Activated naive CD4-positive, alpha-beta T cell treated with anti-CD3 and anti-CD28 coated beads for 36 hours (primary cell): ENCODE data around the gene MANF. TPM values are rescaled to one million over a fixed set of nuclear protein-coding genes. Genes with fewer than 3 reads are reported as not detected.
"Not testable (repeated sequence)": the region's sequence is repeated elsewhere in the genome, so short reads cannot be mapped to it uniquely, and the experiment has no call there.

Experiments
- CTCF ChIA-PET: fragments of 350-600 bp; sonication (Branson Sonifier 250); formaldehyde crosslinking; loops from one replicate; lab custom pipeline; 2021; ENCODE audit warnings: antibody characterized with exemption; lab: Charles Lee
- DNase-seq: peaks from one replicate; pipeline ENCODE4 v3.0.0-alpha.2; 2020
- H3K27ac Mint-ChIP-seq: one replicate; pipeline ENCODE4 v1.8.0; 2021; ENCODE audit warnings: mild to moderate bottlenecking, mixed read lengths
- H3K27me3 Mint-ChIP-seq: one replicate; pipeline ENCODE4 v1.8.0; 2021; ENCODE audit warnings: low read depth, mixed read lengths
- H3K36me3 Mint-ChIP-seq: one replicate; pipeline ENCODE4 v1.8.0; 2021; ENCODE audit warnings: low read depth, mixed read lengths
- H3K4me1 Mint-ChIP-seq: one replicate; pipeline ENCODE4 v1.8.0; 2021; ENCODE audit warnings: low read depth, mixed read lengths
- H3K4me3 Mint-ChIP-seq: one replicate; pipeline ENCODE4 v1.8.0; 2021; ENCODE audit warnings: mild to moderate bottlenecking, moderate library complexity, mixed read lengths
- H3K9me3 Mint-ChIP-seq: one replicate; pipeline ENCODE4 v1.8.0; 2021; ENCODE audit warnings: mixed read lengths
- intact Hi-C: fragments of 100-400 bp; cut with micrococcal nuclease; formaldehyde crosslinking; loops from one replicate; pipeline ENCODE4 v1.15.1; 2023
- total RNA-seq, 2 experiments: library from RNA; stranded (reverse); gene quantifications; one replicate each; pipeline ENCODE4 v1.2.3, GENCODE V29; 2021

Gene MANF
- total RNA-seq, 2 experiments from 2014 or later, result 91.7 to 108 TPM

DNA sequence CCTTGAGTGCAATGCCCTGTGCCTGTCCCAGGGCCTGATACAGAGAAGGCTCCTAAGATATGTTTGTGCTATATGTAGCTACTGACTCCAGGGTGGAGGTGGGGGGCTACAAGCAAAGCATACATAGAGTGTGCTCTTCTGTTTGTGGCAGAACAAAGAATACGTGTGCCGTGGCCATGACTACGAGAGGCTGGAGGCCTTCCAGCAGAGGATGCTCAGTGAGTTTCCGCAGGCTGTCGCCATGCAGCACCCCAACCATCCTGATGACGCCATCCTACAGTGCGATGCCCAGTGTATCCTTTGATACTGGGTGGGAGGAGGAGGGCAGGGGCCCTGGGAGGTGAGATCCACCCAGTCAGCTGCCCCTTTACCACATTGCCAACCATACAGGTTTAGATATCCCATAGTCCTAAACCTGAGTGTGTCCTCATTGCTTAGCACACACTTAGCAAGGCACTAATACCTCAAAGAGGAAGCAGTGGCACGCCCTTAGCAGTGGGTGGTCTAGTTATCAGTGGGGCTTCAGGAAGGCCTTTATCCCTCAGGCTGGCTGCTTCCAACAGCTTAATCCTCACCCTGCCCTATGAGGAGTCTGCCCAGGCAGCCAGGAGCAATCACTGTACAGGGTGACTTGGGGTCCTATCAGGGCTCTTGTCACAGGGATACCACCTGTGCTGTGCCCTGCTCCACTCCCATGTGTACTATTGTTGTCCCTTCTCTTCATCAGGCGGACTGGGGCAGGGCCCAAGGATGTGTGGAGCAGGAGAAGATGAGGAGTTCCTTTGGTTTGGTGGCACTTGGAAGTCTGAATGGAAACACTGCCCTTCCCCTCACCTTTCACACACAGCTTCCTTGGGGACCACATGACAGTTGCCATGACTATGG, 30.1 kb upstream of the MANF start:
- CTCF ChIA-PET, result interaction anchor here (0.9 kb wide), 1 partner anchor 385 kb away, joined by 5 read pairs; no protein-coding TSS in a partner anchor
- intact Hi-C loops, result no loop called here
- no peaks in the 10 kb centered on the region for H3K27me3 Mint-ChIP-seq
- H3K4me1 Mint-ChIP-seq, result no peaks in the 10 kb centered on the region
- no peaks in the 10 kb centered on the region for H3K36me3 Mint-ChIP-seq
- no peak for DNase-seq
- H3K27ac Mint-ChIP-seq, result no peak overlapping the region
- H3K9me3 Mint-ChIP-seq, result no peaks in the 10 kb centered on the region
- no peak overlapping the region for H3K4me3 Mint-ChIP-seq

- no peak for DNase-seq
- Mint-ChIP-seq H3K27ac (no peak overlapping the region), H3K27me3 (no peaks in the 10 kb centered on the region), H3K4me1 (no peaks in the 10 kb centered on the region), H3K36me3 (no peaks in the 10 kb centered on the region), H3K9me3 (no peaks in the 10 kb centered on the region), H3K4me3 (no peak overlapping the region)
- CTCF ChIA-PET, result interaction anchor here (0.9 to 1.8 kb wide), 2 partner anchors 13 to 386 kb away, joined by 4 to 5 read pairs; no protein-coding TSS in a partner anchor
- intact Hi-C loops, result no loop called here
Measured at GRCh38 chr3:51355891-51356578, 29.1 kb upstream of the MANF start.

DNA sequence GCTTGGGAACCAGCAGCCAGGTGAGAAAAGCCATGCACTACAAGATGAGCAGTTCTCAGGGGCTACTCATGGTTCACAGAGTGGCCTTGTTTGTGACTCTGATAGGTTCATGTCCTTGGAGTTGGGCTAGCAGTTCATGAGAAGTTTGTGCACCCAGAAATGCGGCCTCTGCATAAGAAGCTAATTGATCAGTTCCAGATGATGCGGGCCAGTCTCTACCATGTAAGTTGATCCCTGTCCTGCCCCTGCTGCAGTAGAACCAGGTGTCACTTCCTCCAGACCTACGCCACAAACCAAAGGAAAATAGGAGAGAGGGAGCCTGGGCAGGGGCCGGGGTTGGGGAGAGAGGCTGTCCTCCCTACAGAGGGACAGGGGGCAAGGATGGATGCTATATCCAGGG, 27.2 kb upstream of the MANF start:
- no peaks in the 10 kb centered on the region for H3K36me3 Mint-ChIP-seq
- no peak overlapping the region for H3K4me3 Mint-ChIP-seq
- no peak for DNase-seq
- intact Hi-C loops, result no loop called here
- CTCF ChIA-PET, result interaction anchor here (1.4 to 1.8 kb wide), 2 partner anchors 12 to 14 kb away, joined by 4 read pairs; no protein-coding TSS in a partner anchor
- H3K27me3 Mint-ChIP-seq, result no peaks in the 10 kb centered on the region
- H3K27ac Mint-ChIP-seq, result no peak overlapping the region
- H3K9me3 Mint-ChIP-seq, result no peaks in the 10 kb centered on the region
- no peaks in the 10 kb centered on the region for H3K4me1 Mint-ChIP-seq

DNA sequence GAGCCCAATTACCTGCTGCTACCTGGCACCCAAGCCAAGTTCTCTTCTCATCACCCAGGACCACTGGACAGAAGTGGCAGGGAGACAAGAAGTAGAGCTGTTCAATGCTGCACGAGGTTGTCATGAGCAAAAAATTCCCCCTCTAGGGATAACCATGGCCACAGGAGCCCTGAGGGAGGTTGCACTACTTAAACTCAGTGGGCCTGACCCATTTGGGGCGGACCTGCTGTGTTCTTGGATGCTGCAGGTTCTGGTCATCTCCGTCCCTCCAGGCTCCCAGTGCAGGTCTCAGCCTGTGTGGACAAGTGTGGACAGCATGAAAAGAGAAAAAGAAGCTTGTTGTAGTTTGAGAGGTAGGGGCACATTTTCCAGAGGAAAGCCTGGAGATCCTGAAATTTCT, 26.1 kb upstream of the MANF start:
- Mint-ChIP-seq H3K4me1 (no peaks in the 10 kb centered on the region), H3K27ac (no peak overlapping the region), H3K9me3 (no peaks in the 10 kb centered on the region), H3K36me3 (no peaks in the 10 kb centered on the region), H3K4me3 (no peak overlapping the region), H3K27me3 (no peaks in the 10 kb centered on the region)
- no peak for DNase-seq
- CTCF ChIA-PET, result interaction anchor here (1.5 kb wide), 1 partner anchor 9 kb away, joined by 3 read pairs; no protein-coding TSS in a partner anchor
- intact Hi-C loops, result no loop called here

GRCh38 chr3:51360806-51361205, 24.3 kb upstream of the MANF start:
- H3K27me3 Mint-ChIP-seq, result no peaks in the 10 kb centered on the region
- H3K4me3 Mint-ChIP-seq, result no peak overlapping the region
- H3K27ac Mint-ChIP-seq, result no peak overlapping the region
- no peak for DNase-seq
- no peaks in the 10 kb centered on the region for H3K9me3 Mint-ChIP-seq
- no peaks in the 10 kb centered on the region for H3K4me1 Mint-ChIP-seq
- intact Hi-C loops, result no loop called here
- no peaks in the 10 kb centered on the region for H3K36me3 Mint-ChIP-seq
- CTCF ChIA-PET, result no interaction called here

- no peaks in the 10 kb centered on the region for H3K27me3 Mint-ChIP-seq
- H3K27ac Mint-ChIP-seq, result no peak overlapping the region
- intact Hi-C loops, result no loop called here
- no peaks in the 10 kb centered on the region for H3K9me3 Mint-ChIP-seq
- no peak overlapping the region for H3K4me3 Mint-ChIP-seq
- no peaks in the 10 kb centered on the region for H3K4me1 Mint-ChIP-seq
- H3K36me3 Mint-ChIP-seq, result no peaks in the 10 kb centered on the region
- no peak for DNase-seq
- CTCF ChIA-PET, result interaction anchor here (0.9 kb wide), 2 partner anchors 261 to 390 kb away, joined by 3 read pairs; no protein-coding TSS in a partner anchor
Measured at GRCh38 chr3:51361746-51362145, 23.3 kb upstream of the MANF start.

DNA sequence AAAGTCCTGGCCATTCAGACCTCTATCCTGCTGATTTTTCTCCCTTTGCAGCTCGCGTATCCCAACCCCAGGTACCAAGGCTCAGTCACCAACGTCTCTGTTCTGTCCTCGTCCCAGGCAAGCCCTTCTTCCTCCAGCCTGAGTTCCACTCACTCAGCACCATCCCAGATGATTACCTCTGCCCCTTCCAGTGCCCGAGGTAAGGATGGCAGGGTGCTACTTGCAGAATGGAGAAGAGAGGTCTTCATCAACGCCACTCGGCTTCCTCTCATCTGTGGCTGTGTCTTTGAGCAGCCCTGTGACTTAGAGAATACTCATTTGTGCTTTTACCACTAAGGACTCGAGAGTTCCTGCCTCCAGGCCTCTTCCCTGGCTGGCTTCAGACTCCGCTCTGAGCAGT, 22.6 kb upstream of the MANF start:
- DNase-seq, result no peak
- no peaks in the 10 kb centered on the region for H3K27me3 Mint-ChIP-seq
- no peak overlapping the region for H3K4me3 Mint-ChIP-seq
- no peak overlapping the region for H3K27ac Mint-ChIP-seq
- intact Hi-C loops, result no loop called here
- H3K9me3 Mint-ChIP-seq, result no peaks in the 10 kb centered on the region
- no peaks in the 10 kb centered on the region for H3K36me3 Mint-ChIP-seq
- CTCF ChIA-PET, result no interaction called here
- no peaks in the 10 kb centered on the region for H3K4me1 Mint-ChIP-seq

GRCh38 chr3:51368276-51368675, 16.8 kb upstream of the MANF start:
- H3K9me3 Mint-ChIP-seq, intact Hi-C loops, H3K4me3 Mint-ChIP-seq, H3K4me1 Mint-ChIP-seq, DNase-seq, H3K27me3 Mint-ChIP-seq, H3K27ac Mint-ChIP-seq, H3K36me3 Mint-ChIP-seq: not testable (repeated sequence)
- CTCF ChIA-PET, result interaction anchor here (5.9 kb wide), 1 partner anchor 397 kb away, joined by 28 read pairs; no protein-coding TSS in a partner anchor

DNA sequence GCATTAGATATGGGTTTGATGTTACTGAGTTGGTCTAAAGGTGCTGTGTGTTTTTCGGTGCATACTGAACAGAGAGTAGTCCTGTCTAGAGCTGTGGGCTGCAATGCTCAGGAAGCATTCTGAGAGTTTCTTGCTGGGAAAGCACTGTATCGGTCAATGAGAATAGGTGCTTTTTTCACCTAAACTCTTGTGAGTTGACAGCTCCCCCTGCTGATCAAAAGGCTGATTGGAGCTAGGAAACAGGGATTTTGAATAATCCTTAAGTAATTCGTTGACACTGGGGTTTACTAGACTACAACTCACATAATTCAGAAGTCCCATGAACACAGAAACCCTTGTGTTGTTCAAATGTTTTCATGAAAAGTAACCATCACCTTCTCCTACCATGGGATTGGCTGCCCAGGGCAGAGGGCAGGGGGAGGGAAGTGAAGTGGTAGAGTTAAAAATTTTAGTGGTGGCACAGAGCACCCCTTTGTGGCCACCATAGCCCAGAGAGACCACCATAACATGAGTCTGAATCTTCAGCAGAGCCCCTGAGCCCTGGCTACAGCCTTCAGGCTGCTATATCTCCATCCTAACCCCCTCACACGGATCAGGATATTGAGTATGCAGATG, 13.0 kb upstream of the MANF start:
- H3K4me3 Mint-ChIP-seq, result no peak overlapping the region
- H3K9me3 Mint-ChIP-seq, result no peaks in the 10 kb centered on the region
- no peaks in the 10 kb centered on the region for H3K27me3 Mint-ChIP-seq
- intact Hi-C loops, result loop anchor here (1.0 to 5.0 kb wide), 5 partner anchors 103 to 756 kb away; no protein-coding TSS in a partner anchor
- CTCF ChIA-PET, result interaction anchor here (1.0 to 5.9 kb wide), 9 partner anchors 14 to 756 kb away, joined by 3 to 28 read pairs (median 4); partner anchors contain the start of gene MAPKAPK3
- peak; percentile 78 for DNase-seq
- no peak overlapping the region for H3K27ac Mint-ChIP-seq
- peaks cover 2% of the 10 kb centered on the region for H3K4me1 Mint-ChIP-seq
- no peaks in the 10 kb centered on the region for H3K36me3 Mint-ChIP-seq

DNA sequence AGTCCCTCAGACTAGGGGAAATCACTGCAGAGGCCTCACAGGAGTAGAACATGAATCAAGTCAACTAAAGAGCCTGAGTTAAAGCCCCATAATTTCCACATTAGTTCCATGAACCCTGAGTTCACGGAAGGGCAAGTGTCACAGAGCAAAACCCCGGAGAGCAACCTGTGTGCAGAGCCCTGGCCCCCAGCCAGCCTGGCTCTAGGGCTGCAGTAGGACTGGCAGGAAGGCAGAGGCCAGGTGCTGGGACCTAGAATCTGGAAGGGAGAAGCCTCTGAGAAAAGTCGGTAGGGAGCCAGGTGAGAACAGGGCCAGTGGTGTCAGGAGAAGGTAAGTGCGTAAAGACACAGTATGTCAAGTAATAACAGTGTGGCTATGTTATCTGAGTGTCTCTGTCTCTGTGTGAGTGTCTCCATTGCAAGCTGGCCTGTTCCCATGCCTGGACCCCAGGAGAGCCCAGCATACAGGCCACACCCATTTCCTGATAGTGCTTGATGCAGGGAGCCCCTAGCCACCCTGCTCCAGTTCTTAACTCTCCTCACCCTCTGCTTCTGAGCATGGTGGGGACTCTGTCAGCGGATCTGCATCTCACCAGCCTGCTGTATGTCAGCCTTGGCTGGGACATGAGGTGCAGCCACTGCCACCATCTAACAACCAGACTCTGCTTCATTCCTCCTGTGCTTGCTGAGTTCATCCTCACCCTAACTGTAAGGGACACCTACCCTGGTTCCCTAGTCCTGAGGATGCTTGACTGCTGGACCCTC, 11.3 kb upstream of the MANF start:
- intact Hi-C loops, result loop anchor here (5.0 kb wide), 1 partner anchor 697 kb away; no protein-coding TSS in a partner anchor
- H3K9me3 Mint-ChIP-seq, result no peaks in the 10 kb centered on the region
- no peak for DNase-seq
- H3K27ac Mint-ChIP-seq, result no peak overlapping the region
- H3K4me1 Mint-ChIP-seq, result peaks cover 3% of the 10 kb centered on the region
- H3K4me3 Mint-ChIP-seq, result no peak overlapping the region
- CTCF ChIA-PET, result interaction anchor here (5.9 kb wide), 1 partner anchor 403 kb away, joined by 28 read pairs; no protein-coding TSS in a partner anchor
- H3K36me3 Mint-ChIP-seq, result no peaks in the 10 kb centered on the region
- H3K27me3 Mint-ChIP-seq, result no peaks in the 10 kb centered on the region

DNA sequence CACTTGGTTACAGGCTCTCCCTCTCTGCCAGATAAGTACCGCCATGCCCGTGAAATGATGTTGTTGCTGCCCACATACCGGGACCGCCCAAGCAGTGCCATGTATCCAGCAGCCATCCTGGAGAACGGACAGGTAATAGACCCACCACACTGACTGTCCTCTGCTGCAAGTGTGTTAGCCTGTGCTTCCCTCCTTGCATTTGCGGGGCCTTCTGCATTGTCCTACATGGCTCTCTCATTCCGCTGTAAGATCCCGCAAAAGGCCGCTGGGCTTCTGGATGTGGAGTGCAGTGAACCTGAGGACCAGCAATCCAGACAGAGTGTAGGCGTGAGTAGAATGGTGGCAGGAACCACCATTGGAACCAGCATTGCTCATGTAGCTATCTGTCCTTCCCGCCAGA, 10.6 kb upstream of the MANF start:
- Mint-ChIP-seq H3K4me1 (peaks cover 9% of the 10 kb centered on the region), H3K27me3 (no peaks in the 10 kb centered on the region), H3K27ac (no peak overlapping the region), H3K9me3 (no peaks in the 10 kb centered on the region), H3K4me3 (no peak overlapping the region), H3K36me3 (no peaks in the 10 kb centered on the region)
- CTCF ChIA-PET, result no interaction called here
- no peak for DNase-seq
- intact Hi-C loops, result loop anchor here (5.0 kb wide), 1 partner anchor 697 kb away; no protein-coding TSS in a partner anchor
